ENCODE measurements around the gene SPATA32.

- TF ChIP-seq CTCF (IDR thresholded peaks at IDR 0.05) (no peak), POLR2A (IDR thresholded peaks at IDR 0.05) (no peak)
Measured at GRCh38 chr17:45225051-45225700, 36.7 kb downstream of the SPATA32 start.
